Heart left ventricle (tissue), 16 donors: Measurements from ENCODE around the gene SSBP2. TPM values are rescaled to one million over a fixed set of nuclear protein-coding genes. Genes with fewer than 3 reads are reported as not detected.

Experiments
- ATAC-seq, 4 donors: fragments of 200-7000 bp; cut with Tn5 transposase; one replicate each; pipeline ENCODE4 v1.9.1; 2020 to 2022; ENCODE audit warnings: moderate library complexity in 4 of 4, mild to moderate bottlenecking in 3 of 4, moderate number of reproducible peaks in 1 of 4
- DNase-seq, 5 donors: peaks; one replicate each; pipeline ENCODE4 v3.0.0-alpha.2; 2020
- H3K27ac ChIP-seq, 12 donors: fragments of 200-600 bp; sonication (generic) in 4 of 12; one replicate each; pipeline versions ENCODE4 v1.5.0 to v1.8.0; 2016 to 2022; ENCODE audit warnings: mild to moderate bottlenecking in 2 of 12
- H3K27me3 ChIP-seq, 9 donors: fragments of 200-600 bp; sonication (generic) in 2 of 9; one replicate each; pipeline versions ENCODE4 v1.5.1 to v1.8.0; 2016 to 2022; ENCODE audit warnings: mild to moderate bottlenecking in 3 of 9
- H3K36me3 ChIP-seq, 9 donors: fragments of 200-600 bp; sonication (generic) in 2 of 9; one replicate each; pipeline versions ENCODE4 v1.5.0 to v1.8.0; 2018 to 2022; ENCODE audit warnings: mild to moderate bottlenecking in 2 of 9
- H3K4me1 ChIP-seq, 12 donors: fragments of 200-600 bp; sonication (generic) in 4 of 12; one replicate each; pipeline versions ENCODE4 v1.5.0 to v1.8.0; 2016 to 2022; ENCODE audit warnings: mild to moderate bottlenecking in 3 of 12
- H3K4me3 ChIP-seq, 12 donors: fragments of 200-600 bp; sonication (generic) in 4 of 12; one replicate each; pipeline versions ENCODE4 v1.5.0 to v1.8.0; 2017 to 2022; ENCODE audit warnings: mild to moderate bottlenecking in 9 of 12, moderate library complexity in 4 of 12
- H3K9me3 ChIP-seq, 12 donors: fragments of 200-600 bp; sonication (generic) in 4 of 12; one replicate each; pipeline versions ENCODE4 v1.5.0 to v1.8.0; 2016 to 2022; ENCODE audit warnings: mild to moderate bottlenecking in 1 of 12
- POLR2A ChIP-seq, 2 donors: fragments of 450-650 bp; IDR thresholded peaks; one replicate each; pipeline ENCODE4 v1.6.1; 2017; ENCODE audit warnings: antibody characterized with exemption in 2 of 2, mild to moderate bottlenecking in 2 of 2, moderate library complexity in 2 of 2
- WGBS, 4 donors: extraction: QIAGEN DNeasy Blood & Tissue Kit in 2 of 4; methylation state at CpG; one replicate each; pipeline versions ENCODE4 v1.1.5 to v1.1.7; 2013 to 2018; 5-methylcytosine and 5-hydroxymethylcytosine counted together
- intact Hi-C, 10 donors: fragments of 100-400 bp; cut with DNase I; formaldehyde crosslinking; loops; one replicate each; pipeline versions ENCODE4 v1.11.1 to v1.14.2; 2022
- polyA plus RNA-seq, 2 donors: library from polyadenylated mRNA; stranded (reverse); fragments of 200-250 nt; gene quantifications; one replicate each; pipeline ENCODE4 v1.2.3, GENCODE V29; 2013
- total RNA-seq, 9 donors: library from RNA; depleted of rRNA in 2 of 9; stranded (reverse); fragments of >200 nt in 2 of 9; fragmentation: NEBNext Ultra II Directional in 3 of 9; extraction: Animal tissue kit (Norgen Biotek cat#: 25700) in 3 of 9; gene quantifications; one replicate each; pipeline versions ENCODE4 v1.1.0 to v1.2.4, GENCODE V29; 2016 to 2023
- TF ChIP-seq, protein P1 (sequence below), 12 donors: fragments of 200-600 bp; sonication (generic) in 4 of 12; IDR thresholded peaks; one replicate each; pipeline versions ENCODE4 v1.5.0 to v1.8.0; 2018 to 2022; ENCODE audit warnings: antibody characterized with exemption in 12 of 12, mild to moderate bottlenecking in 5 of 12
- donor health status: ischemic (EF 13 %, LVEDD 7.1; RV severe dilation, severe dysfunction).
- donor health status: healthy with polysubstance abuse.
- donor health status: DM: no; HTN: yes; CAD: no.
- donor health status: DM: no; HTN: no; CAD: no.
- donor health status: ischemic (EF 25% LVEDD 6.9; RV normal size, moderate dysfunction).
- donor health status: ischemic (EF 25% LVEDD 5.7; RV mildly dilated, moderate dysfunction).
- donor health status: healthy.
- donor health status: DM: yes; HTN: yes; CAD: no.
- donor health status: ischemic (EF 35%, LVEDD 5.7; RV mildly dilated, moderate dysfunction).
- donor health status: nonischemic (EF 11% LVEDD 7.7; RV severe dilation, severe dysfunction).
- donor health status: DM: yes; HTN: yes; CAD: no.
- donor health status: PGD.
- donor health status: ischemic (EF 29% LVEDD 5.4; RV normal size, mild dysfunction).
- donor health status: nonischemic (EF 23%, LVEDD 6.1; RV moderate dilation, normal function).

SSBP2 gene
- total and polyA plus RNA-seq, 11 donors: 25.6 to 98.1 (median 50.7) TPM

DNA sequence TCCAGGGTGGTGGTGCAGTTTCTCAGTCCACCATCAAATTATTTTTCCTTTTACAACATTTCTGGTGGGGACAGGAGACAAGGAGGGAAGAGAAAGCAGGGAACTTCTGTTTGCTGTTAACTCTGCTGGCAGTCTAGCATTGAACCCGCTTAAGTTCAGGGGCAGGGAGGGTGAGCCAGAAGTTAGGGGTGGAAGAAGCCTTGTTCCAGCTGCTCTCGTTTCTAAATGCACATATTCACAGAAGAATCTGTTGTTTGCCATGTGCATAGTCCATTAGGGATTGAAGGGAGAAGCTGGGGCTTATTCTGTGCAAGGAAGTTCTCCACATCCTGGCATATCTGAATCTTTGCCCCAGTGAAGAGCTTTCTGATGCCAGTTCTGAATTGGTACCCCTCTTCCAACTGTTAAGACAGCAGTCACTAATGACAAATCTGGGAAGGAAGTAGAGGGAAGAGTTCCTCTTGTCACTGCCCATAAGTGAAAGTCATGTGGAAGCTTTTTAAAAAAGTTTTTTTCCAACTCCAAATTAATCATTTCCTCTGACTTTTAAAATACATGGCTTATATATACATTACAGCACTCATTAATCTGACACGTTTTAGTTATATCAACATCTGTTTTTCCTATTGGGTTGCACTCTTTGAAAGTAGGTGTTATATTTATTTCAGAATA lies 324.4 kb downstream of the SSBP2 start:
- WGBS, 4 donors: 38 to 56% (median 43%) methylated on average over 3 of the region's 3 CpGs
- Histone ChIP-seq H3K27me3 (no peaks in the 10 kb centered on the region), H3K27ac (peak overlapping the region in 4 of 12 donors; percentile 1 to 28 (median 7)), H3K4me1 (peaks cover 4 to 26% (median 12%) of the 10 kb centered on the region in 12 donors), H3K4me3 (no peak overlapping the region), H3K36me3 (peaks cover 0 to 8% (median 0%) of the 10 kb centered on the region in 9 donors), H3K9me3 (no peaks in the 10 kb centered on the region)
- intact Hi-C loops: loop anchor here (2.0 to 10.0 kb wide), 16 partner anchors 81 to 801 kb away; partner anchors contain the start of gene SSBP2 (in 3 of the 10)
- no peak for DNase-seq
- ATAC-seq: peak in 2 of 4 donors; percentile 10 to 21
- TF ChIP-seq, protein P1, sequence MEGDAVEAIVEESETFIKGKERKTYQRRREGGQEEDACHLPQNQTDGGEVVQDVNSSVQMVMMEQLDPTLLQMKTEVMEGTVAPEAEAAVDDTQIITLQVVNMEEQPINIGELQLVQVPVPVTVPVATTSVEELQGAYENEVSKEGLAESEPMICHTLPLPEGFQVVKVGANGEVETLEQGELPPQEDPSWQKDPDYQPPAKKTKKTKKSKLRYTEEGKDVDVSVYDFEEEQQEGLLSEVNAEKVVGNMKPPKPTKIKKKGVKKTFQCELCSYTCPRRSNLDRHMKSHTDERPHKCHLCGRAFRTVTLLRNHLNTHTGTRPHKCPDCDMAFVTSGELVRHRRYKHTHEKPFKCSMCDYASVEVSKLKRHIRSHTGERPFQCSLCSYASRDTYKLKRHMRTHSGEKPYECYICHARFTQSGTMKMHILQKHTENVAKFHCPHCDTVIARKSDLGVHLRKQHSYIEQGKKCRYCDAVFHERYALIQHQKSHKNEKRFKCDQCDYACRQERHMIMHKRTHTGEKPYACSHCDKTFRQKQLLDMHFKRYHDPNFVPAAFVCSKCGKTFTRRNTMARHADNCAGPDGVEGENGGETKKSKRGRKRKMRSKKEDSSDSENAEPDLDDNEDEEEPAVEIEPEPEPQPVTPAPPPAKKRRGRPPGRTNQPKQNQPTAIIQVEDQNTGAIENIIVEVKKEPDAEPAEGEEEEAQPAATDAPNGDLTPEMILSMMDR (IDR thresholded peaks at IDR 0.05): no peak
- no peak for TF ChIP-seq POLR2A (IDR thresholded peaks at IDR 0.05)

- intact Hi-C loops: loop anchor here (2.0 to 10.0 kb wide), 16 partner anchors 82 to 802 kb away; partner anchors contain the start of gene SSBP2 (in 3 of the 10)
Measured at GRCh38 chr5:81425569-81425968, 325.3 kb downstream of the SSBP2 start.

GRCh38 chr5:81424728-81425127 lies 326.2 kb downstream of the SSBP2 start:
- no peaks in the 10 kb centered on the region for H3K27me3 ChIP-seq
- no peak for DNase-seq
- H3K4me3 ChIP-seq: no peak overlapping the region
- TF ChIP-seq, protein P1 (IDR thresholded peaks at IDR 0.05): no peak
- TF ChIP-seq POLR2A (IDR thresholded peaks at IDR 0.05): no peak
- ATAC-seq: peak in 2 of 4 donors; percentile 59 to 80
- no peak overlapping the region for H3K27ac ChIP-seq
- 85 to 97% (median 93%) methylated on average over 1 of the region's 1 CpG for WGBS, 4 donors
- peaks cover 4 to 26% (median 12%) of the 10 kb centered on the region in 12 donors for H3K4me1 ChIP-seq
- H3K36me3 ChIP-seq: peaks cover 0 to 26% (median 6%) of the 10 kb centered on the region in 9 donors
- H3K9me3 ChIP-seq: no peaks in the 10 kb centered on the region
- intact Hi-C loops: loop anchor here (2.0 to 10.0 kb wide), 16 partner anchors 83 to 803 kb away; partner anchors contain the start of gene SSBP2 (in 3 of the 10)

More at GRCh38 chr5:81425569-81425968, 325.3 kb downstream of the SSBP2 start:
- 1 to 4% (median 2%) methylated on average over 2 of the region's 2 CpGs for WGBS, 4 donors
- H3K27ac ChIP-seq: peak overlapping the region in 4 of 12 donors; percentile 1 to 28 (median 7)
- no peaks in the 10 kb centered on the region for H3K27me3 ChIP-seq
- no peak overlapping the region for H3K4me3 ChIP-seq
- H3K4me1 ChIP-seq: peaks cover 4 to 26% (median 12%) of the 10 kb centered on the region in 12 donors
- DNase-seq (no peak), ATAC-seq (peak in 3 of 4 donors; percentile 35 to 62 (median 59))
- TF ChIP-seq POLR2A (IDR thresholded peaks at IDR 0.05): no peak
- TF ChIP-seq, protein P1 (IDR thresholded peaks at IDR 0.05): peak; percentile 56 to 82 (median 66)
- H3K36me3 ChIP-seq: peaks cover 0 to 17% (median 0%) of the 10 kb centered on the region in 9 donors
- no peaks in the 10 kb centered on the region for H3K9me3 ChIP-seq

DNA sequence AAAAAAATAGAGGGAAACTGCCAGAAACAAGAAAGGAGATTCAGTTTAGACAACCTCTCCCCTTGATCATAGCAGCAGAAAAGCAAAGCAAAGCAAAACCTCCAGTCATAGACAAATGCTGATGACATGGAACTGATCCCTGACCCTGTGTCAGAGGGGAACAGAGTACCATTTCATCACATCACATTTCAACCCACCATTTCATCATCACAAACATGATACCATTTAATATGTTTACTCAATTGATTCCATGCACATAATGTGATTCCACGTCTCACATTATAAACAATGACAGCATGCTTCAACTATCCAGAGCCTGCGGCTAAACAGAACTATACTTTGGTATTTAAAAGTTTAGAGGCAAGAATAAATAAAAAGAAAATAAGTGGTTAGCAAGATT lies 328.2 kb downstream of the SSBP2 start:
- no peak for ATAC-seq
- 81 to 91% (median 85%) methylated on average over 2 of the region's 2 CpGs for WGBS, 4 donors

More for the DNA sequence above, 328.2 kb downstream of the SSBP2 start:
- Histone ChIP-seq H3K4me3 (no peak overlapping the region), H3K27me3 (no peaks in the 10 kb centered on the region), H3K36me3 (peaks cover 0 to 46% (median 11%) of the 10 kb centered on the region in 9 donors), H3K9me3 (no peaks in the 10 kb centered on the region), H3K27ac (no peak overlapping the region), H3K4me1 (peaks cover 4 to 25% (median 12%) of the 10 kb centered on the region in 12 donors)
- no peak for TF ChIP-seq POLR2A (IDR thresholded peaks at IDR 0.05)
- TF ChIP-seq, protein P1 (IDR thresholded peaks at IDR 0.05): no peak
- intact Hi-C loops: loop anchor here in 8 of 10 donors (2.0 to 10.0 kb wide), 7 partner anchors 322 to 802 kb away; partner anchors contain the start of gene SSBP2 (in 2 of the 8)
- no peak for DNase-seq
